HepG2 (cell line): ENCODE measurements around the gene OLR1. TPM values are rescaled to one million over a fixed set of nuclear protein-coding genes. Genes with fewer than 3 reads are reported as not detected.

Experiments used
- ATAC-seq: fragments of 200-7000 bp; cut with Tn5 transposase; 3 replicates; pipeline ENCODE4 v1.9.1; 2020; ENCODE audit warnings: mild to moderate bottlenecking, moderate library complexity
- BruUV-seq: library from RNA; stranded (reverse); fragments of 400-500 nt; replicated peaks from 2 replicates; lab custom pipeline; 2021; lab: Mats Ljungman, UMichigan
- CTCF ChIA-PET: fragments of 300-600 bp; formaldehyde crosslinking; extraction: SDS; loops from one replicate; lab custom pipeline; 2021; ENCODE audit warnings: low total read pairs, inconsistent platforms, low intra/inter-chr PET ratio; lab: Yijun Ruan, JAX
- POLR2A ChIA-PET: fragments of 350-600 bp; sonication (Branson Sonifier 250); formaldehyde crosslinking; loops from one replicate; lab custom pipeline; 2020; ENCODE audit warnings: antibody characterized with exemption, inconsistent platforms; lab: Yijun Ruan, JAX
- DNase-seq: peaks from one replicate; pipeline ENCODE4 v3.0.0-alpha.2; 2015; ENCODE audit warnings: low spot score
- FAIRE-seq: peaks from 3 replicates; lab custom pipeline; 2011; peaks lifted over from hg19 to GRCh38; lab: Jason Lieb, UNC
- H2AFZ ChIP-seq: one replicate; pipeline ENCODE4 v1.6.1; 2011; ENCODE audit warnings: low read length, inconsistent platforms
- H3K27ac ChIP-seq: fragments of 300-600 bp; 3 replicates; pipeline ENCODE4 v1.8.0; 2011; ENCODE audit warnings: mixed run types, mild to moderate bottlenecking, mixed read lengths, low read length, inconsistent platforms; ENCODE audit not compliant: insufficient read depth; ENCODE audit errors: extremely low read length
- H3K27me3 ChIP-seq, 2 experiments: fragments of 200-600 bp in 1 of 2; 2 replicates in 1 of 2; 3 replicates in 1 of 2; pipeline versions ENCODE4 v1.6.0 to v1.8.0; 2011; ENCODE audit warnings: low read length in 2 of 2, mild to moderate bottlenecking in 2 of 2, moderate library complexity in 2 of 2, inconsistent platforms in 1 of 2; ENCODE audit not compliant: insufficient read depth in 2 of 2, control insufficient read depth in 1 of 2
- H3K36me3 ChIP-seq, 2 experiments: fragments of 200-600 bp in 1 of 2; replicated peaks in 1 of 2; 2 replicates in 1 of 2; 3 replicates in 1 of 2; pipeline versions ENCODE4 v1.5.1 to v1.8.0; 2011; ENCODE audit warnings: low read length in 2 of 2, inconsistent platforms in 1 of 2; ENCODE audit not compliant: insufficient read depth in 2 of 2, control insufficient read depth in 1 of 2
- H3K4me1 ChIP-seq: 2 replicates; pipeline ENCODE4 v1.5.1; 2012; ENCODE audit warnings: low read length, inconsistent platforms; ENCODE audit not compliant: insufficient read depth
- H3K4me2 ChIP-seq: 2 replicates; pipeline ENCODE4 v1.6.0; 2011; ENCODE audit warnings: low read depth, low read length, inconsistent platforms
- H3K4me3 ChIP-seq, 3 experiments: fragments of 200-600 bp in 1 of 3; sonication (generic), shearing (Covaris generic) in 1 of 3; replicated peaks in 1 of 3; 2 replicates each; pipeline ENCODE4 v1.5.1; 2011 to 2016; ENCODE audit warnings: low read length in 3 of 3, inconsistent platforms in 2 of 3, low read depth in 2 of 3, mild to moderate bottlenecking in 2 of 3, control low read depth in 1 of 3, mixed read lengths in 1 of 3; ENCODE audit not compliant: insufficient read depth in 1 of 3
- H3K79me2 ChIP-seq: one replicate; pipeline ENCODE4 v1.6.1; 2011; ENCODE audit warnings: low read length, inconsistent platforms; ENCODE audit not compliant: insufficient read depth
- H3K9ac ChIP-seq: 2 replicates; pipeline ENCODE4 v1.6.0; 2011; ENCODE audit warnings: mild to moderate bottlenecking, low read depth, low read length, inconsistent platforms; ENCODE audit not compliant: insufficient read depth
- H3K9me3 ChIP-seq: 2 replicates; pipeline ENCODE4 v1.5.1; 2012; ENCODE audit warnings: mild to moderate bottlenecking, low read length
- H4K20me1 ChIP-seq: 2 replicates; pipeline ENCODE4 v1.6.0; 2011; ENCODE audit warnings: inconsistent platforms, mild to moderate bottlenecking, low read length, moderate library complexity; ENCODE audit not compliant: insufficient read depth
- CTCF ChIP-seq: sonication (generic); formaldehyde crosslinking; IDR thresholded peaks from 2 replicates; pipeline ENCODE4 v1.5.0; 2020; ENCODE audit warnings: mild to moderate bottlenecking, missing genetic modification reagents, moderate library complexity
- KDM6A ChIP-seq: IDR thresholded peaks from 2 replicates; pipeline ENCODE4 v1.6.1; 2016; ENCODE audit warnings: low read depth
- NFE2 ChIP-seq: sonication (generic); formaldehyde crosslinking; IDR thresholded peaks from 2 replicates; pipeline ENCODE4 v1.4.0; 2020; ENCODE audit warnings: missing genetic modification reagents
- NFKB2 ChIP-seq: sonication (generic); formaldehyde crosslinking; IDR thresholded peaks from 2 replicates; pipeline ENCODE4 v1.4.0; 2020; ENCODE audit warnings: missing genetic modification reagents, borderline replicate concordance
- RAD21 ChIP-seq: fragments of 450-650 bp; formaldehyde crosslinking; IDR thresholded peaks from 2 replicates; pipeline ENCODE4 v1.5.0; 2020; ENCODE audit warnings: mild to moderate bottlenecking
- SMC3 ChIP-seq: IDR thresholded peaks from 2 replicates; pipeline ENCODE4 v1.6.1; 2011; ENCODE audit warnings: low read length, improper control_type of control experiment
- STAG1 ChIP-seq: sonication (generic); formaldehyde crosslinking; IDR thresholded peaks from 2 replicates; pipeline ENCODE4 v1.4.0; 2020; ENCODE audit warnings: missing genetic modification reagents
- ZNF329 ChIP-seq: sonication (generic); formaldehyde crosslinking; IDR thresholded peaks from 2 replicates; pipeline ENCODE4 v1.9.0; 2021; ENCODE audit warnings: low read depth, mild to moderate bottlenecking, missing genetic modification reagents
- ZNF672 ChIP-seq: sonication (generic); formaldehyde crosslinking; IDR thresholded peaks from 2 replicates; pipeline ENCODE4 v1.8.1; 2022; ENCODE audit warnings: missing genetic modification reagents
- WGBS: methylation state at CpG from one replicate; pipeline ENCODE4 v1.1.6; 2017; ENCODE audit warnings: low lambda C conversion rate; 5-methylcytosine and 5-hydroxymethylcytosine counted together
- in situ Hi-C: cut with HindIII; loops from 2 replicates; pipeline ENCODE4 v1.10.0; 2017; ENCODE audit warnings: low pct_unique_long_range_greater_than_20kb; ENCODE audit not compliant: extremely low pct_ligation_motif_present
- intact Hi-C: fragments of 100-400 bp; cut with micrococcal nuclease; formaldehyde crosslinking; loops from one replicate; pipeline ENCODE4 v1.10.0; 2022; ENCODE audit not compliant: unreplicated experiment
- polyA plus RNA-seq, 8 experiments: library from polyadenylated mRNA; depleted of rRNA in 3 of 8; stranded (reverse) in 7 of 8; unstranded in 1 of 8; fragments of >200 nt; fragmentation: Illumina TruSeq in 4 of 8; extraction: Trizol in 4 of 8; gene quantifications; 2 replicates each; pipeline versions ENCODE4 v1.2.1 to v1.2.3, GENCODE V29; 2011 to 2016; ENCODE audit warnings: low read depth in 4 of 8, missing spikeins in 1 of 8, mixed read lengths in 1 of 8; ENCODE audit not compliant: insufficient read depth in 1 of 8
- total RNA-seq, 5 experiments: library from RNA; depleted of rRNA; stranded (reverse); fragments of >200 nt; fragmentation: Illumina TruSeq; extraction: Trizol; gene quantifications; 2 replicates each; pipeline ENCODE4 v1.2.3, GENCODE V29; 2016; ENCODE audit warnings: low read depth in 1 of 5

The OLR1 gene
- total and polyA plus RNA-seq, 2 of the 13 experiments (the other 11 are each of a cell fraction or from before 2014, with no cell fraction given) = not detected

- DNase-seq (peak; percentile 35), ATAC-seq (peak; percentile 29; the same call in 1 of the 3 replicates), FAIRE-seq (peak; percentile 68)
- H3K36me3 ChIP-seq = no peaks in the 10 kb centered on the region
- in situ Hi-C loops (no loop called here), intact Hi-C loops (loop anchor here (1.0 to 5.0 kb wide), 4 partner anchors 107 to 389 kb away; partner anchors contain the start of gene CLEC12B)
- BruUV-seq = no TSS peak
- POLR2A ChIA-PET = no interaction called here
- no peak overlapping the region for H3K9ac ChIP-seq
- H3K4me1 ChIP-seq = 0 out of 2 replicates have a peak, but pooled peaks cover 6% of the 10 kb centered on the region
- no peak overlapping the region for H3K27ac ChIP-seq
- CTCF ChIA-PET = interaction anchor here (1.2 to 1.7 kb wide), 5 partner anchors 106 to 392 kb away, joined by 3 to 8 read pairs (median 6); partner anchors contain the start of gene CLEC12B
- H3K79me2 ChIP-seq = no peaks in the 10 kb centered on the region
- 0% methylated on average over 2 of the region's 2 CpGs for WGBS
- no peak overlapping the region for H3K4me2 ChIP-seq
- no peak overlapping the region for H2AFZ ChIP-seq
- no peaks in the 10 kb centered on the region; a peak in 1 of 5 replicates for H3K27me3 ChIP-seq
- H4K20me1 ChIP-seq = no peaks in the 10 kb centered on the region
- TF ChIP-seq SMC3 (peak; percentile 70), NFE2 (CRISPR knock-in tag) (peak; percentile 21; the same call in 1 of the 2 replicates), KDM6A (CRISPR knock-in tag) (no peak), ZNF672 (CRISPR knock-in tag) (no peak), STAG1 (CRISPR knock-in tag) (peak; percentile 84), RAD21 (CRISPR knock-in tag) (0 out of 2 replicates have a peak, but pooled peaks have one; percentile 32), ZNF329 (CRISPR knock-in tag) (no peak), CTCF (peak; percentile 69), NFKB2 (CRISPR knock-in tag) (no peak)
- H3K9me3 ChIP-seq = no peaks in the 10 kb centered on the region
- no peak overlapping the region for H3K4me3 ChIP-seq
Measured at GRCh38 chr12:10140001-10140400, 31.9 kb downstream of the OLR1 start.
